ENCODE results near the gene UNC79.

DNA sequence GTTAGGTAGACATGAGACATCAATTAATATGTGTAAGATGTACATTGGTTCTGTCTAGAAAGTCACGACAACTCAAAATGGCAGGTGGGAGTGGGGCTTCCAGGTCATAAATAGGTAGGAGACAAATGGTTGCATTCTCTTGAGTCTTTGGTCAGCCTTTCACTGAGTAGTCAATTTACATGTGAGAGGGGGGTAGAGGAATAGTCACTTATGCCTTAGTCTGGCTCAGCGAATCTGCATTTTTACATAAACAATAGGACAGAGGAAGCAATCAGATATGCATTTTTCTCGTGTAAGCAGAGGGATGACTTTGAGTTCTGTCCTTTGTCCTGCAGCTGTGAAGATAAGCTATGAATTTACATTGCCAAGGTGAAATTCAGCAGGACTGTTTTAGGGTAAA lies 27.8 kb upstream of the UNC79 start:
- no peak for TF ChIP-seq TAF1 (IDR thresholded peaks at IDR 0.05; ENCODE audit: borderline replicate concordance, insufficient read depth, low read length)
- no peak for TF ChIP-seq POLR2AphosphoS5 (IDR thresholded peaks at IDR 0.05; ENCODE audit: low read depth, low read length)
- TF ChIP-seq, protein P1, sequence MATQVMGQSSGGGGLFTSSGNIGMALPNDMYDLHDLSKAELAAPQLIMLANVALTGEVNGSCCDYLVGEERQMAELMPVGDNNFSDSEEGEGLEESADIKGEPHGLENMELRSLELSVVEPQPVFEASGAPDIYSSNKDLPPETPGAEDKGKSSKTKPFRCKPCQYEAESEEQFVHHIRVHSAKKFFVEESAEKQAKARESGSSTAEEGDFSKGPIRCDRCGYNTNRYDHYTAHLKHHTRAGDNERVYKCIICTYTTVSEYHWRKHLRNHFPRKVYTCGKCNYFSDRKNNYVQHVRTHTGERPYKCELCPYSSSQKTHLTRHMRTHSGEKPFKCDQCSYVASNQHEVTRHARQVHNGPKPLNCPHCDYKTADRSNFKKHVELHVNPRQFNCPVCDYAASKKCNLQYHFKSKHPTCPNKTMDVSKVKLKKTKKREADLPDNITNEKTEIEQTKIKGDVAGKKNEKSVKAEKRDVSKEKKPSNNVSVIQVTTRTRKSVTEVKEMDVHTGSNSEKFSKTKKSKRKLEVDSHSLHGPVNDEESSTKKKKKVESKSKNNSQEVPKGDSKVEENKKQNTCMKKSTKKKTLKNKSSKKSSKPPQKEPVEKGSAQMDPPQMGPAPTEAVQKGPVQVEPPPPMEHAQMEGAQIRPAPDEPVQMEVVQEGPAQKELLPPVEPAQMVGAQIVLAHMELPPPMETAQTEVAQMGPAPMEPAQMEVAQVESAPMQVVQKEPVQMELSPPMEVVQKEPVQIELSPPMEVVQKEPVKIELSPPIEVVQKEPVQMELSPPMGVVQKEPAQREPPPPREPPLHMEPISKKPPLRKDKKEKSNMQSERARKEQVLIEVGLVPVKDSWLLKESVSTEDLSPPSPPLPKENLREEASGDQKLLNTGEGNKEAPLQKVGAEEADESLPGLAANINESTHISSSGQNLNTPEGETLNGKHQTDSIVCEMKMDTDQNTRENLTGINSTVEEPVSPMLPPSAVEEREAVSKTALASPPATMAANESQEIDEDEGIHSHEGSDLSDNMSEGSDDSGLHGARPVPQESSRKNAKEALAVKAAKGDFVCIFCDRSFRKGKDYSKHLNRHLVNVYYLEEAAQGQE (IDR thresholded peaks at IDR 0.05; ENCODE audit: insufficient read depth in 1 of 2, low read depth in 2 of 2, low read length in 2 of 2): no peak

All from PFSK-1 (cell line).